ENCODE data around the gene ANKRD17. TPM values are rescaled to one million over a fixed set of nuclear protein-coding genes. Genes with fewer than 3 reads are reported as not detected.

Gene ANKRD17
- total RNA-seq, 1 experiment from 2014 or later: 62.1 TPM

DNA sequence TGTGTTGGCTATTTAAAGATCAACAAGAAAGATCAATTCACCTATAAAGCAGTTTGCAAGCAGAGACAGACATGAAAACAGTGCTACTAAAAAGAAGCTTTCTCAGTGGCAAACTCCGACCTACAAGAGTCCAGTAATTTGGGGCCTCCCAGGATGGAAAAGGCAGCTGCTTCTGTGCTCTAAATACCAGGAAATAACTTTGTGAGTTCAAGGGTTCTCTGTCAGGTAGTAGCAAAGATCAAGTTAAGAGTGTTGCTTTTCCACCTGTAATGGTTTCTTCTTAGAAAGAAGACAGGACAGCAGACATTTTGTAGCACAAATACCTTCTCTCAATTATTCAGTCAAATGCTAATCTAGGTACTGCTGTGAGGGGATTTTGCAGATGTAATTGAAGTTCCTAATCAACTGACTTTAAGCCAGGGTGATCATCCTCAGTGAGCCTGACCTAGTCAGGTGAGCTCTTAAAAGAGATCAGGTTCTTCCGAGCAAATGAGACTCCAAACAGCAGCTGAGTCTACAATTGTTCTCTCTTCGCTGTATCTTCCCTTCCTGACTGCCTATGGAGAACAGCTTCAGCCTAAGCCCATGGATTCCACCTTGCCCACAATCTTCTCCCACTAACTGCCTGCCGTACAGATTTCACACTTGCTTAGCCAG is 13.5 kb downstream of the ANKRD17 start (continued):
- TF ChIP-seq, protein P1, sequence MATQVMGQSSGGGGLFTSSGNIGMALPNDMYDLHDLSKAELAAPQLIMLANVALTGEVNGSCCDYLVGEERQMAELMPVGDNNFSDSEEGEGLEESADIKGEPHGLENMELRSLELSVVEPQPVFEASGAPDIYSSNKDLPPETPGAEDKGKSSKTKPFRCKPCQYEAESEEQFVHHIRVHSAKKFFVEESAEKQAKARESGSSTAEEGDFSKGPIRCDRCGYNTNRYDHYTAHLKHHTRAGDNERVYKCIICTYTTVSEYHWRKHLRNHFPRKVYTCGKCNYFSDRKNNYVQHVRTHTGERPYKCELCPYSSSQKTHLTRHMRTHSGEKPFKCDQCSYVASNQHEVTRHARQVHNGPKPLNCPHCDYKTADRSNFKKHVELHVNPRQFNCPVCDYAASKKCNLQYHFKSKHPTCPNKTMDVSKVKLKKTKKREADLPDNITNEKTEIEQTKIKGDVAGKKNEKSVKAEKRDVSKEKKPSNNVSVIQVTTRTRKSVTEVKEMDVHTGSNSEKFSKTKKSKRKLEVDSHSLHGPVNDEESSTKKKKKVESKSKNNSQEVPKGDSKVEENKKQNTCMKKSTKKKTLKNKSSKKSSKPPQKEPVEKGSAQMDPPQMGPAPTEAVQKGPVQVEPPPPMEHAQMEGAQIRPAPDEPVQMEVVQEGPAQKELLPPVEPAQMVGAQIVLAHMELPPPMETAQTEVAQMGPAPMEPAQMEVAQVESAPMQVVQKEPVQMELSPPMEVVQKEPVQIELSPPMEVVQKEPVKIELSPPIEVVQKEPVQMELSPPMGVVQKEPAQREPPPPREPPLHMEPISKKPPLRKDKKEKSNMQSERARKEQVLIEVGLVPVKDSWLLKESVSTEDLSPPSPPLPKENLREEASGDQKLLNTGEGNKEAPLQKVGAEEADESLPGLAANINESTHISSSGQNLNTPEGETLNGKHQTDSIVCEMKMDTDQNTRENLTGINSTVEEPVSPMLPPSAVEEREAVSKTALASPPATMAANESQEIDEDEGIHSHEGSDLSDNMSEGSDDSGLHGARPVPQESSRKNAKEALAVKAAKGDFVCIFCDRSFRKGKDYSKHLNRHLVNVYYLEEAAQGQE (IDR thresholded peaks at IDR 0.05; ENCODE audit: low read depth): no peak
- TF ChIP-seq SP1 (IDR thresholded peaks at IDR 0.05; ENCODE audit: low read depth): no peak
- no peak for TF ChIP-seq CBX3 (IDR thresholded peaks at IDR 0.05; ENCODE audit: low read depth)
- TF ChIP-seq CEBPB (IDR thresholded peaks at IDR 0.05; ENCODE audit: low read depth): no peak
- TF ChIP-seq POLR2AphosphoS5 (IDR thresholded peaks at IDR 0.05; ENCODE audit: low read depth, low read length): no peak
- no peak for TF ChIP-seq TCF7L2 (IDR thresholded peaks at IDR 0.05; ENCODE audit: borderline replicate concordance, extremely low read depth, insufficient read depth, insufficient read length)
- TF ChIP-seq SIN3A (IDR thresholded peaks at IDR 0.05; ENCODE audit: low read depth): no peak
- TF ChIP-seq ZFX (IDR thresholded peaks at IDR 0.05): no peak

DNA sequence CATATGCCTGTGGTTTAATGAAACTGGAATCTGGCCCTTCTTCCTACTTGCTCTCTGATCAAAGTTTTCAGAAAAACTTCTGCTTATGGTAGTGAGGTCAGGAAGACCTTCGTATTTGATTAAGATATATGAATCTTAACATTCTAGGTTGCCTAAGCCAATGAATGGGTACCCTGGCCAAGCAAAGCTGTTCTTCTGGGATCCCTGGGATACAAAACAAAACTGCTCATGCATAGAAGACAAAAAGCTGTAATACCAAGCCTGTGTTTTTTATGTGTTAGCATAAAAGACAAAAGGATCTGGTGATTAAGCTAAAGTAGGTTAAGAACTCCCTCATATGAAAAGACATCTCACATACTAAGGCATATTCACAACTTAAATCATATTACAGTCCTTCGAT is 21.6 kb downstream of the ANKRD17 start:
- H3K79me2 ChIP-seq (ENCODE audit: insufficient read depth, low read length): peaks cover 100% of the 10 kb centered on the region
- ChIA-PET CTCF (no interaction called here), POLR2A (no interaction called here), RAD21 (ENCODE audit: low non-redundant PET in 1 of 2, low total read pairs in 2 of 2, uncharacterized antibody in 2 of 2, unreplicated experiment in 2 of 2) (no interaction called here)
- peaks cover 5 to 13% of the 10 kb centered on the region in 2 experiments; a peak in 2 of 4 replicates for H3K36me3 ChIP-seq (ENCODE audit: control insufficient read depth in 1 of 2, insufficient read depth in 2 of 2, low read length in 2 of 2)
- H3K9me2 ChIP-seq (ENCODE audit: insufficient read depth): no peaks in the 10 kb centered on the region
- H3K9ac ChIP-seq (ENCODE audit: low read length): no peak overlapping the region
- no peak for DNase-seq (ENCODE audit: low read depth, low spot score)
- H3K4me1 ChIP-seq (ENCODE audit: control insufficient read depth in 1 of 2, insufficient read depth in 2 of 2, low read length in 2 of 2): no peaks in the 10 kb centered on the region
- H4K20me1 ChIP-seq (ENCODE audit: insufficient read depth): peaks cover 19% of the 10 kb centered on the region; the same call in 1 of the 2 replicates
- H3K4me3 ChIP-seq (replicated peaks in 1 of 2; ENCODE audit: low read depth in 1 of 2, low read length in 2 of 2): no peak overlapping the region
- H3K4me2 ChIP-seq (ENCODE audit: low read length): no peak overlapping the region
- intact Hi-C loops (cut with micrococcal nuclease): no loop called here
- no peak overlapping the region for H2AFZ ChIP-seq (ENCODE audit: low read depth, low read length, poor library complexity, severe bottlenecking)
- no TSS peak for BruUV-seq (replicated peaks)
- H3K27me3 ChIP-seq (ENCODE audit: insufficient read depth, low read length): no peaks in the 10 kb centered on the region
- ATAC-seq: no peak
- H3K27ac ChIP-seq (ENCODE audit: low read depth, low read length): no peak overlapping the region
- H3K9me3 ChIP-seq (ENCODE audit: control insufficient read depth in 1 of 2, insufficient read depth in 1 of 2, low read depth in 1 of 2, low read length in 2 of 2): no peaks in the 10 kb centered on the region
- TF ChIP-seq, protein P1 (IDR thresholded peaks at IDR 0.05; ENCODE audit: low read depth): no peak
- TF ChIP-seq ELF1 (IDR thresholded peaks at IDR 0.05; ENCODE audit: borderline replicate concordance, low read depth) (no peak), EZH2phosphoT487 (IDR thresholded peaks at IDR 0.05; ENCODE audit: borderline replicate concordance) (no peak), POLR2AphosphoS5 (IDR thresholded peaks at IDR 0.05; ENCODE audit: low read depth, low read length) (no peak), SRF (IDR thresholded peaks at IDR 0.05; ENCODE audit: low read depth) (no peak), YY1 (IDR thresholded peaks at IDR 0.05; ENCODE audit: extremely low read depth, insufficient replicate concordance, low read depth, low read length) (no peak), FOSL1 (IDR thresholded peaks at IDR 0.05; ENCODE audit: low read depth) (no peak), CBX3 (IDR thresholded peaks at IDR 0.05; ENCODE audit: low read depth) (no peak), ZNF274 (IDR thresholded peaks at IDR 0.05; ENCODE audit: low read depth, low read length) (no peak)
- TF ChIP-seq, protein P2, sequence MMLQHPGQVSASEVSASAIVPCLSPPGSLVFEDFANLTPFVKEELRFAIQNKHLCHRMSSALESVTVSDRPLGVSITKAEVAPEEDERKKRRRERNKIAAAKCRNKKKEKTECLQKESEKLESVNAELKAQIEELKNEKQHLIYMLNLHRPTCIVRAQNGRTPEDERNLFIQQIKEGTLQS (IDR thresholded peaks at IDR 0.05): no peak
